Stimulated activated CD8-positive, alpha-beta memory T cell treated with anti-CD3 and anti-CD28 coated beads, Interleukin-7, amount 100 ng/mL, for 4 hours (primary cell): Measurements from ENCODE around the gene RBM47.
"Not testable (repeated sequence)": the region's sequence is repeated elsewhere in the genome, so short reads cannot be mapped to it uniquely, and the experiment has no call there.

Experiments
- DNase-seq, 2 donors: peaks; one replicate each; pipeline ENCODE4 v3.0.0-alpha.2; 2020; ENCODE audit warnings: low read depth in 2 of 2

Gene RBM47

DNA sequence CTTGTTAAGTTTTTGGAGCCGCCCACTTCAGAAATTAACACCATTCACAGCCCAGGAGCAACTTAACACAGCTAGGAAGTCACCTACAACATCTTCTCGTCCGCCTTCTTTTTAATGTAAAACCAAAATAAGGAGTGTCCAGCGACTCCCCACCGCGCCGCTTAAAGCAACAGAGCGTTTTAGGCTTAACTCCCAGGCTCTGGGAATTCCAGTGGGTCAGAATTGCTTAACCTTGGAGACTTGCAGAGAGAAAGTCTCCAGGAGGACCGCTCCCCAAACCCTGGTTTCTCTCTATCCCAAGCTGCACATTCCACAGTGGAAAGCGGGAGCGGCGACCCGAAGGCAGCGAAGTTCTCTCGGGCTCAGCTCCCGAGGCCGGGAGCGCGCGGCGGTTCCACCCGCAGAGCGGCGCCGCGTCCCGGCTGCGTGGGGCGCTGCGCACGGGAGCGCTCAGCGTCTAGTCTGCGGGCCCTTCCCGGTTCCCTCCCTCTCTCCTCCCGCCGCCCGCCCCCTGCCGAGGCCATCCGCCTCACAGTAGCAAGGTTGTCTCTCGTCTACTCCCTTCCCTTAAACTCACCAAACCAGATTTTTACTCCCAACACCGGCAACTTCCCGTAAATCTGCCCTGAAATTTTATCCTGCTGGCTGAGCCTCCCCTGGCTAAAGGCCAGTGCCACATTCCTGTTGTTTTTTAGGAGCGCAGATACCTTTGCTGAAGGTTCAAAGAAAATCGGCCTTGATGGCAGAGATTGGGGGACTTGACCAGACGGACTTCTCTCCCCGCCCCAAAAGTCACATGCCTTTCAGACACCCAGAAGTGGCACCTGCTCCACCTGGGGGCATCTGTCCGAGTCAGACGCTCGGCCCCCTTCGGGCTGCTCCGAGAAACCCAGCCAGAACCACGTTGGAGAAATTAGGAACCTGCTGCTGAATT lies at the start of gene RBM47:
Gene RBM47 (minus strand): TSS at position 464 of the 934 bp plus-strand sequence. CDS start 190,971 bp downstream, outside the sequence.
- DNase-seq, result no peak

DNA sequence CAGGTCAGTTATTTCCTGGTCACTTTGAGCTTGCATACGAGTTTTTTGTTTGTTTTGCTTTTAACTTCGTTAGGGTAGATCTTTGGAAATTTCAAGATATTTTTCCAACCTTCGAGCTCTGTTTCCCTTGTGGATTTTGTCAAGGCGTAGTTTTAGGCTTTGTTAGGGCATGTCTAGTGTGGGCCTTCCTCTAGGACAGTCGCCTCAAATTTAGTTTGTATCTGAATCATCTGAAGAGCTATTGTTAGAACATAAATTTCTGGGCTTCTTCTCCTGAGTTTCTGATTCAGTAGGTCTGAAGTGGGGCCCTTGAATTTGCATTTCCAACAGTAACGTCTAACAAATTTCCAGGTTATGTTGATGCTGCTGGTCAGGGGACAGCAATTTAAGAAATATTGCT lies 48.8 kb upstream of the RBM47 start:
- DNase-seq, result no peak

DNA sequence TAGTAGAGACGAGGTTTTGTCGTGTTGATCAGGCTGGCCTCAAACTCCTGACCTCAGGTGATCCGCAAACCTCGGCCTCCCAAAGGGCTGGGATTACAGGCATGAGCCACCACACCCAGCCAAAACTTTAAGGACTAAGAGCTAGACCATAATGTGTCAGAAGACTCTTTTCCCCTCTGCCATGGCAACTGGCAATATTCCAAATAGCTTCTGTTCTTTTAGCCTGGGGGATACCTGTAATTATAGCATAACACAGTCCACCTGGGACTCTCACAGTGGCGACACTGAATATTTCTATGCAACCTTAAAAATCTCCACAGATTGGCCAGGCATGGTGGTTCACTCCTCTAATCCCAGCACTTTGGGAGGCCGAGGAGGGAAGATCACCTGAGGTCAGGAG lies 45.5 kb upstream of the RBM47 start:
- no peak for DNase-seq

GRCh38 chr4:40672528-40673522 lies 43.2 kb upstream of the RBM47 start:
- peak in 1 of 2 donors; percentile 17 for DNase-seq

GRCh38 chr4:40669504-40669903 lies 39.8 kb upstream of the RBM47 start:
- no peak for DNase-seq

DNA sequence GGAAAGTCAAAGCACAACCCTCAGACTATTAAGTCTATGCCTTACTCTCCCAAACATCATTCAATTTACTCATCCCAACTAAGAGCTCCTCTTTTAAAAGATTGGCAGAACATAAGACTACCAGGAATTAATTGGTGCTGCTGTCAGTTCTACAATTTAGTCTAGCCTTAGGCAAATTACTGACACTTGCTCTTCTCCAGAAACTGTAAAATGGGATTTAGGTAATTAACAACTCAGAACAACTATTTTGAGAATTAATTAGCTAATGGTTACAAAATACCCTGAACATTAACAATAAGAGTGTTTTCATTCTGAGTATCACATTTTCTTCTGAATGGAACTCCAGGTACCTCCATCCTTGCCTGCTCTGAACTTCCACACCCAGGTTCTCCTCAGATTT lies 36.2 kb upstream of the RBM47 start:
- no peak for DNase-seq

- DNase-seq, result no peak
These were observed 33.4 kb upstream of the RBM47 start for GRCh38 chr4:40662962-40663604.

DNA sequence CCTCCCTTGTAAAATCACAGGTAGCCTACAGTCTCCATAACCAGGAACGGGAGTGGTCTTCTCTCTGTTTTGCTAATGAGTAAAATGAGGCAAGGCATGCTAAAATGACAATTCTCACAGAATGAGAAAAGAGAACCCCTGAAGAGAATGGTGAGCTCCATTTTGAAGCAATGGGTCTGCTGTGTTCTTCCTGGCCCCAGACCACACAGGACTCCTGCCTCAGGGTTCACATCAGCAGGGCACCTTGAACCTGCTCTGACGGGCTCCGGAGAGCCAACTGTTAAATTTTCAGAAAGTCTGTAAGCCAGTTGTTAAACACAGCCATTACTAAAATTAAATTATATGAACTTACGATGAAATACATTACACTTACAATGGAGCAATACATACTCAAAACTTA lies 32.1 kb upstream of the RBM47 start:
- no peak for DNase-seq

- no peak for DNase-seq
These were observed 26.7 kb upstream of the RBM47 start for GRCh38 chr4:40656201-40656863.

DNA sequence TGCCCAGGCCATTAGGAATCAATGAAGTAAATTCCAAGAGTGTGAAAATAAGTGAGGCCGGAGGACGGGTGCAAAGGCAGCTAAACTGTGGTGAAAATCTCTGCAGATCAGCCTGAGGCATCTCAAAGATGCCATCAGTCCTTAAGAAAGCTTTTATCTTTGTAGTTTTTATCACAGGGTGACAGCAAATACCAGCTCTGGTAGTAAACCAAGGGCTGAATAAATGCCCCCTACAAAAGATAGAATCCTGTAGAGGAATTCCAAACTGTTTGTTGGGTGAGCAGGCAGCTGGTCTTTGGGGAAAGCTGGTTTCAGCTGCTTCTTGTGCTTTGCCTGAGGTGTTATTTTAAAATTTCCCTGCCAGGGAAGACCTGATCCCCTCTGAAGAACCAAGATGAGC lies 21.6 kb upstream of the RBM47 start:
- DNase-seq, result no peak

- no peak for DNase-seq
These were observed 19.7 kb upstream of the RBM47 start for GRCh38 chr4:40649321-40649720.

DNA sequence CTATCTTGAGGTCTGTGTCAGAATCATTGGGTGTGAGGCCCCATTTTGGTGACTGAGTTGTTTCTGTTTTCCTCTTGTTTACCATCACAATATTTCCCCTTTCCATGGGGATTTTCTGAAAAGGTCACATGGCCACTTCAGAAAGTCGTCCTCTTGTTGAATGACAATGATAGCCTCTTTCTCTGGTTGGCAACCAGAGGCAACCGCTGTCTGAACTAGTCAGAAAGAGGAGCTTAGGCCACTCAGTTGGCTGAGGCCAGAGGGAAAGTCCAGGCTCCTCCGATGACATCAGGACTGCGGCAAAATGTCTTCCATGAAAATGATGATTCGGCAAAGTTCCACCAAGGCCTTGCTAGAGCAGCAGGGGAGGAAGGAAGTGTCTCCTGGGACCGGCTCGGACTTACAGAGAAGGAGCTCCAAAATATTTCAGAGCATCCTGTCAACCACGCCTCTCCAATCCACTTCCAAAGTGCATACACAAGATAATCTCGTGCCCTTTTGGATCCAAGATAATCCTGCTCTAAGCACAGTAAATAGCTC lies 19.1 kb upstream of the RBM47 start:
- no peak for DNase-seq

- DNase-seq, result no peak
These were observed 18.5 kb upstream of the RBM47 start for GRCh38 chr4:40648131-40648530.

DNA sequence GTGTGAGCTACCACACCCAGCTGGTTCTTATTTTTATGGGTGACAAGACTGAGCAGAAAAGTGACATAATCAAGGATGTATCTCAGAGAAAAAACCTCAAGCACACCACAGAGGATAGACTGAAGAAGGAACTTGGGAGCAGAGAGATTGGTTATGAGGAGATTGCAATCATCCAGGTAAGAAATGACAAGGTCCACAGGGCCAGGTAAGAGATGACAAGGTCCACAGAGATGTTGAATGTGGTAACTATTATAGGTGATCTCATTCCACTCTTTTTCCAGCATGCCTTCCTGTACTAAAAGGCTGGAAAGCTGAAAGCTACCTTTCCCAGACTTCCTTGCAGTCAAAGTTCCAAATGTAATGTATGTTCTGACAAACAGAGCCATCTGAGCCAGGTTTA lies 15.9 kb upstream of the RBM47 start:
- DNase-seq, result no peak

GRCh38 chr4:40632080-40632479 lies 2.4 kb upstream of the RBM47 start:
- no peak for DNase-seq

DNA sequence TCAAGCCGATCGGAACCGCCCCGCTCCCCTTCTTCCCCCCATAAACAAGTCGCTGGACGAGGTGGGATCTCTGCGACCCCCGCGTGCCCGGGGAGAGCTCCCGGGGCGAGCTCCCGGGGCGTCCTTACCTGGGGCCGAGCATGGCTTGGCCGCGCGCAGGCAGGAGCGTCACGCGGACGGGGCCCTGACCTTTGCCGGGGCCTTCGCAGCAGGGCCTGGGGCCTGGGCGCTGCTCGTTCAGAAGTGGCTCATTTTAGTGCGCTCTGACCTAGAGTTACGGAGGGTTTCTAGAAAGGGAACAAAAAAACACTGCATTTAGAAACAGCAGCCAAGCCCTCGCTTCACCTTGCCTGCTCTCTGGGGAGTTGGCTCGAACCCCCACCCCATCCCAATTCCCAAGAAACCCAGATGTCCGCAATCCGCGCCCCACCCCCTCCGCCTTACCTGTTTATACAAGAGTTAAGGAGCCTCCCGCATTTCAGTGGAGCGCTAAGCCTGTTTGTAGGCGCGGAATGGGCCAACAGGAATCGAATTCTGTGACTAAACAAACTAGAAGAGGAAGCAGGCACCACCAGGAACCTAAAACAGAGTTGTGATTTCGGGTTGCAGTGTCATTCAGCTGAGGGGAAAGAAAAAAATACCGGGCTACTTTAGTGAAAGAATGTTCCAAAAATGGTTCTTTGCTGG lies 814 bp upstream of the RBM47 start:
- no peak for DNase-seq

DNA sequence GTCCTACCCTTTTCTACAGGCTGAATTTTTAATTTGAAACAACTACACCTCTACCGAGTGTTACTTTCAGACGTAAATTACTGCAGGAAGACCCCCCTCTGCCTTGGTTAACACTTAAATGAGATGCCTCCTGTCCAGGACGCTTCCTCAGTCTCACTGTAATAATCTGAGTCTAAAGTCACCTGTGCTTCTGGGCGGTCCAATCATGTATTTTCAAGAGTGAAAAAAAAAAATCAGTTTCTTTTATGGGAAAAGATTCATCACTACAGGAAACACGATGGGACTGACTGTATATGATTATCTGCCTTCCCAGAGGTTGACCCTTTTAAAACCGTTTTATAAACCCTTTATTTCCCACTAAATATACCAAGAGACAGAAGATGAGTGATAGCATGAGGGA lies 776 bp downstream of the RBM47 start:
- DNase-seq, result no peak

DNA sequence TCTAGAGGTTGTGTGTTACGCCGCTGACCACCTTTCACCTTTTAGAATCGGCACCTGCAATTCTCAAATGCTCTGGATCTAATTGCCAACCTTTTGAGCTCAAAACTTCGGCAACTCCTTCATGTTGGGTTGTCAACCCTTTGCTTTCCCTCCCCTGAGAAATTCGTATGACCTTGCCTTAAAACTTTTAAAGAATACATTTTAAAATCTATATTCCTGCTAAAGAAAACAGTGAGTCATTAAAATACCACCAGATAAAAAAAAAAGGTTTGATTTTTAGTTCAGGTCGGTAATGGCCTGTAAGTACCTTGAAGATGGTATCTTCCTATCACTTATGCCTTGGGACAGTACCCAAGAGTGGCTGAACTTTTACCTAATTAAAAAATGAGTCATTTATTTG lies 1.3 kb downstream of the RBM47 start:
- DNase-seq, result not testable (repeated sequence)

- DNase-seq, result no peak
These were observed 2.1 kb downstream of the RBM47 start for GRCh38 chr4:40627540-40627939.

GRCh38 chr4:40626183-40626990 lies 3.3 kb downstream of the RBM47 start:
- no peak for DNase-seq
